ENCODE measurements around the gene UBE2O. TPM values are rescaled to one million over a fixed set of nuclear protein-coding genes. Genes with fewer than 3 reads are reported as not detected.

UBE2O gene
- total and polyA plus RNA-seq, 2 experiments from 2014 or later: 30.4 to 79.4 TPM

DNA sequence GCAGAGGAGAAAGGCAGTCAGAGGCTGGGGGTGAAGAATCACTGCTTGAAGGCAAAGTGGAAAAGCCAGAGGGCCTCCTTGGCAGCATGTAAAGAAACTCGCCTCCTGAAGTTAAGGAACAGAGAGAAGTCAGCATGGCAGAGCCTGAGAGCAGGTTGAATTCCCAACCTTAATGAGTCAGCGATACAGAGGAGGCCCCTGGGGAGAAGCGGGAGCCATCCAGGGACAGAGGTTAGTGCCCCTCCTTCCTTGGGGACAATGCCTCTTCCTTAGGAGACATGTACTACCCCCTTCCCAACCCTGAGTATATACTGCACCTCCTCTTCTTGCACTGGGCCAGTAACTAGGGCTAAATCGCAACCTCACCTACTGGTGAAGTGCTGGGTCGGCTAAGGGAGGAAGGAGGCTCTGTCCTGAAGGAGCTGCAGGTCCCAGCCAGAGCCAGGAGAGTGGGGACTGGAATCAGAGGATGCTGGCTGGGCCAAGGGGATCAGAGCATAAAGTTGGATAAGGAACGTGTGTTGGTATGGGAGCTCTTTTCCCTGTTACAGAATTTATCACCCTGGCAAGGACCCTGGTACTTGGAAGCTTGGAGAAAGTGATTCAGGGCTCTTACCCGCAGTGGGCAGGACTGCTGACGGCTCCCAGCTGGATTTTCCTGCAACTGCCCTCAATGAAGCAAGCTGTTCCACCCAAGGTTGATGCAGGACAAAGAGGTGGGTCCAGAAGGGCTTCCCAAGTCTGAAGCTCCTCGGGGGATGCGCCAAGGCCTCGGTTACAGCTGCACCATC is 9.0 kb upstream of the UBE2O start:
- Histone ChIP-seq H3K4me1 (ENCODE audit: insufficient read depth) (peaks cover 15% of the 10 kb centered on the region), H3K4me2 (no peak overlapping the region), H4K20me1 (replicated peaks; ENCODE audit: insufficient read depth) (no peaks in the 10 kb centered on the region), H3K9me2 (ENCODE audit: insufficient read depth) (no peaks in the 10 kb centered on the region), H2AFZ (peak overlapping the region; percentile 59), H3K4me3 (no peak overlapping the region), H3K27ac (ENCODE audit: low read depth) (no peak overlapping the region), H3K27me3 (ENCODE audit: insufficient read depth) (no peaks in the 10 kb centered on the region), H3K79me2 (replicated peaks; ENCODE audit: insufficient read depth) (no peaks in the 10 kb centered on the region), H3F3A (replicated peaks; ENCODE audit: low read depth) (0 out of 2 replicates have a peak, but pooled peaks cover 6% of the 10 kb centered on the region), H3K36me3 (ENCODE audit: insufficient read depth) (no peaks in the 10 kb centered on the region)
- peak; percentile 5 for ATAC-seq
- DNase-seq (ENCODE audit: low spot score): no peak
- H3K36me3 Mint-ChIP-seq (ENCODE audit: low read depth): no peaks in the 10 kb centered on the region
- H3K27me3 Mint-ChIP-seq (ENCODE audit: insufficient read depth, low read depth, poor library complexity): peaks cover 11% of the 10 kb centered on the region
- H3K4me1 Mint-ChIP-seq: peaks cover 26% of the 10 kb centered on the region; the same call in 2 of the 3 replicates
- H3K4me3 Mint-ChIP-seq: no peak overlapping the region
- peak overlapping the region; percentile 61 for H3K27ac Mint-ChIP-seq
- H3K9me3 Mint-ChIP-seq: no peaks in the 10 kb centered on the region
- TF ChIP-seq, protein P1, sequence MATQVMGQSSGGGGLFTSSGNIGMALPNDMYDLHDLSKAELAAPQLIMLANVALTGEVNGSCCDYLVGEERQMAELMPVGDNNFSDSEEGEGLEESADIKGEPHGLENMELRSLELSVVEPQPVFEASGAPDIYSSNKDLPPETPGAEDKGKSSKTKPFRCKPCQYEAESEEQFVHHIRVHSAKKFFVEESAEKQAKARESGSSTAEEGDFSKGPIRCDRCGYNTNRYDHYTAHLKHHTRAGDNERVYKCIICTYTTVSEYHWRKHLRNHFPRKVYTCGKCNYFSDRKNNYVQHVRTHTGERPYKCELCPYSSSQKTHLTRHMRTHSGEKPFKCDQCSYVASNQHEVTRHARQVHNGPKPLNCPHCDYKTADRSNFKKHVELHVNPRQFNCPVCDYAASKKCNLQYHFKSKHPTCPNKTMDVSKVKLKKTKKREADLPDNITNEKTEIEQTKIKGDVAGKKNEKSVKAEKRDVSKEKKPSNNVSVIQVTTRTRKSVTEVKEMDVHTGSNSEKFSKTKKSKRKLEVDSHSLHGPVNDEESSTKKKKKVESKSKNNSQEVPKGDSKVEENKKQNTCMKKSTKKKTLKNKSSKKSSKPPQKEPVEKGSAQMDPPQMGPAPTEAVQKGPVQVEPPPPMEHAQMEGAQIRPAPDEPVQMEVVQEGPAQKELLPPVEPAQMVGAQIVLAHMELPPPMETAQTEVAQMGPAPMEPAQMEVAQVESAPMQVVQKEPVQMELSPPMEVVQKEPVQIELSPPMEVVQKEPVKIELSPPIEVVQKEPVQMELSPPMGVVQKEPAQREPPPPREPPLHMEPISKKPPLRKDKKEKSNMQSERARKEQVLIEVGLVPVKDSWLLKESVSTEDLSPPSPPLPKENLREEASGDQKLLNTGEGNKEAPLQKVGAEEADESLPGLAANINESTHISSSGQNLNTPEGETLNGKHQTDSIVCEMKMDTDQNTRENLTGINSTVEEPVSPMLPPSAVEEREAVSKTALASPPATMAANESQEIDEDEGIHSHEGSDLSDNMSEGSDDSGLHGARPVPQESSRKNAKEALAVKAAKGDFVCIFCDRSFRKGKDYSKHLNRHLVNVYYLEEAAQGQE (IDR thresholded peaks at IDR 0.05; ENCODE audit: unreplicated experiment): no peak
- TF ChIP-seq JUNB (IDR thresholded peaks at IDR 0.05; ENCODE audit: unreplicated experiment) (no peak), EZH2phosphoT487 (IDR thresholded peaks at IDR 0.05; ENCODE audit: unreplicated experiment) (no peak), NANOG (IDR thresholded peaks at IDR 0.05; ENCODE audit: borderline replicate concordance) (no peak), ZNF114 (CRISPR knock-in tag; IDR thresholded peaks at IDR 0.05) (no peak), STAT1 (IDR thresholded peaks at IDR 0.05; ENCODE audit: unreplicated experiment) (no peak), POLR2AphosphoS5 (IDR thresholded peaks at IDR 0.05; ENCODE audit: low read depth) (no peak), ZNF331 (CRISPR knock-in tag; IDR thresholded peaks at IDR 0.05; ENCODE audit: low read depth) (no peak), CREB1 (CRISPR knock-in tag; IDR thresholded peaks at IDR 0.05; ENCODE audit: low read depth) (no peak), EZH2 (IDR thresholded peaks at IDR 0.05; ENCODE audit: low read depth, unreplicated experiment) (no peak)
- TF ChIP-seq, protein P2, sequence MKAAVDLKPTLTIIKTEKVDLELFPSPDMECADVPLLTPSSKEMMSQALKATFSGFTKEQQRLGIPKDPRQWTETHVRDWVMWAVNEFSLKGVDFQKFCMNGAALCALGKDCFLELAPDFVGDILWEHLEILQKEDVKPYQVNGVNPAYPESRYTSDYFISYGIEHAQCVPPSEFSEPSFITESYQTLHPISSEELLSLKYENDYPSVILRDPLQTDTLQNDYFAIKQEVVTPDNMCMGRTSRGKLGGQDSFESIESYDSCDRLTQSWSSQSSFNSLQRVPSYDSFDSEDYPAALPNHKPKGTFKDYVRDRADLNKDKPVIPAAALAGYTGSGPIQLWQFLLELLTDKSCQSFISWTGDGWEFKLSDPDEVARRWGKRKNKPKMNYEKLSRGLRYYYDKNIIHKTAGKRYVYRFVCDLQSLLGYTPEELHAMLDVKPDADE (IDR thresholded peaks at IDR 0.05): no peak
- TF ChIP-seq, protein P3, sequence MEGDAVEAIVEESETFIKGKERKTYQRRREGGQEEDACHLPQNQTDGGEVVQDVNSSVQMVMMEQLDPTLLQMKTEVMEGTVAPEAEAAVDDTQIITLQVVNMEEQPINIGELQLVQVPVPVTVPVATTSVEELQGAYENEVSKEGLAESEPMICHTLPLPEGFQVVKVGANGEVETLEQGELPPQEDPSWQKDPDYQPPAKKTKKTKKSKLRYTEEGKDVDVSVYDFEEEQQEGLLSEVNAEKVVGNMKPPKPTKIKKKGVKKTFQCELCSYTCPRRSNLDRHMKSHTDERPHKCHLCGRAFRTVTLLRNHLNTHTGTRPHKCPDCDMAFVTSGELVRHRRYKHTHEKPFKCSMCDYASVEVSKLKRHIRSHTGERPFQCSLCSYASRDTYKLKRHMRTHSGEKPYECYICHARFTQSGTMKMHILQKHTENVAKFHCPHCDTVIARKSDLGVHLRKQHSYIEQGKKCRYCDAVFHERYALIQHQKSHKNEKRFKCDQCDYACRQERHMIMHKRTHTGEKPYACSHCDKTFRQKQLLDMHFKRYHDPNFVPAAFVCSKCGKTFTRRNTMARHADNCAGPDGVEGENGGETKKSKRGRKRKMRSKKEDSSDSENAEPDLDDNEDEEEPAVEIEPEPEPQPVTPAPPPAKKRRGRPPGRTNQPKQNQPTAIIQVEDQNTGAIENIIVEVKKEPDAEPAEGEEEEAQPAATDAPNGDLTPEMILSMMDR (conservative IDR thresholded peaks at IDR 0.05; ENCODE audit: low read depth in 2 of 2): no peak
- TF ChIP-seq, protein P4, sequence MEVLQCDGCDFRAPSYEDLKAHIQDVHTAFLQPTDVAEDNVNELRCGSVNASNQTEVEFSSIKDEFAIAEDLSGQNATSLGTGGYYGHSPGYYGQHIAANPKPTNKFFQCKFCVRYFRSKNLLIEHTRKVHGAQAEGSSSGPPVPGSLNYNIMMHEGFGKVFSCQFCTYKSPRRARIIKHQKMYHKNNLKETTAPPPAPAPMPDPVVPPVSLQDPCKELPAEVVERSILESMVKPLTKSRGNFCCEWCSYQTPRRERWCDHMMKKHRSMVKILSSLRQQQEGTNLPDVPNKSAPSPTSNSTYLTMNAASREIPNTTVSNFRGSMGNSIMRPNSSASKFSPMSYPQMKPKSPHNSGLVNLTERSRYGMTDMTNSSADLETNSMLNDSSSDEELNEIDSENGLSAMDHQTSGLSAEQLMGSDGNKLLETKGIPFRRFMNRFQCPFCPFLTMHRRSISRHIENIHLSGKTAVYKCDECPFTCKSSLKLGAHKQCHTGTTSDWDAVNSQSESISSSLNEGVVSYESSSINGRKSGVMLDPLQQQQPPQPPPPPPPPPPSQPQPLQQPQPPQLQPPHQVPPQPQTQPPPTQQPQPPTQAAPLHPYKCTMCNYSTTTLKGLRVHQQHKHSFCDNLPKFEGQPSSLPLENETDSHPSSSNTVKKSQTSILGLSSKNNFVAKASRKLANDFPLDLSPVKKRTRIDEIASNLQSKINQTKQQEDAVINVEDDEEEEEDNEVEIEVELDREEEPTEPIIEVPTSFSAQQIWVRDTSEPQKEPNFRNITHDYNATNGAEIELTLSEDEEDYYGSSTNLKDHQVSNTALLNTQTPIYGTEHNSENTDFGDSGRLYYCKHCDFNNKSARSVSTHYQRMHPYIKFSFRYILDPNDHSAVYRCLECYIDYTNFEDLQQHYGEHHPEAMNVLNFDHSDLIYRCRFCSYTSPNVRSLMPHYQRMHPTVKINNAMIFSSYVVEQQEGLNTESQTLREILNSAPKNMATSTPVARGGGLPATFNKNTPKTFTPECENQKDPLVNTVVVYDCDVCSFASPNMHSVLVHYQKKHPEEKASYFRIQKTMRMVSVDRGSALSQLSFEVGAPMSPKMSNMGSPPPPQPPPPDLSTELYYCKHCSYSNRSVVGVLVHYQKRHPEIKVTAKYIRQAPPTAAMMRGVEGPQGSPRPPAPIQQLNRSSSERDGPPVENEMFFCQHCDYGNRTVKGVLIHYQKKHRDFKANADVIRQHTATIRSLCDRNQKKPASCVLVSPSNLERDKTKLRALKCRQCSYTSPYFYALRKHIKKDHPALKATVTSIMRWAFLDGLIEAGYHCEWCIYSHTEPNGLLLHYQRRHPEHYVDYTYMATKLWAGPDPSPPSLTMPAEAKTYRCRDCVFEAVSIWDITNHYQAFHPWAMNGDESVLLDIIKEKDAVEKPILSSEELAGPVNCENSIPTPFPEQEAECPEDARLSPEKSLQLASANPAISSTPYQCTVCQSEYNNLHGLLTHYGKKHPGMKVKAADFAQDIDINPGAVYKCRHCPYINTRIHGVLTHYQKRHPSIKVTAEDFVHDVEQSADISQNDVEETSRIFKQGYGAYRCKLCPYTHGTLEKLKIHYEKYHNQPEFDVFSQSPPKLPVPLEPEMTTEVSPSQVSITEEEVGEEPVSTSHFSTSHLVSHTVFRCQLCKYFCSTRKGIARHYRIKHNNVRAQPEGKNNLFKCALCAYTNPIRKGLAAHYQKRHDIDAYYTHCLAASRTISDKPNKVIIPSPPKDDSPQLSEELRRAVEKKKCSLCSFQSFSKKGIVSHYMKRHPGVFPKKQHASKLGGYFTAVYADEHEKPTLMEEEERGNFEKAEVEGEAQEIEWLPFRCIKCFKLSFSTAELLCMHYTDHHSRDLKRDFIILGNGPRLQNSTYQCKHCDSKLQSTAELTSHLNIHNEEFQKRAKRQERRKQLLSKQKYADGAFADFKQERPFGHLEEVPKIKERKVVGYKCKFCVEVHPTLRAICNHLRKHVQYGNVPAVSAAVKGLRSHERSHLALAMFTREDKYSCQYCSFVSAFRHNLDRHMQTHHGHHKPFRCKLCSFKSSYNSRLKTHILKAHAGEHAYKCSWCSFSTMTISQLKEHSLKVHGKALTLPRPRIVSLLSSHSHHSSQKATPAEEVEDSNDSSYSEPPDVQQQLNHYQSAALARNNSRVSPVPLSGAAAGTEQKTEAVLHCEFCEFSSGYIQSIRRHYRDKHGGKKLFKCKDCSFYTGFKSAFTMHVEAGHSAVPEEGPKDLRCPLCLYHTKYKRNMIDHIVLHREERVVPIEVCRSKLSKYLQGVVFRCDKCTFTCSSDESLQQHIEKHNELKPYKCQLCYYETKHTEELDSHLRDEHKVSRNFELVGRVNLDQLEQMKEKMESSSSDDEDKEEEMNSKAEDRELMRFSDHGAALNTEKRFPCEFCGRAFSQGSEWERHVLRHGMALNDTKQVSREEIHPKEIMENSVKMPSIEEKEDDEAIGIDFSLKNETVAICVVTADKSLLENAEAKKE (CRISPR knock-in tag; IDR thresholded peaks at IDR 0.05): no peak

All from GM23338 (cell line).